DMS153 treated with DMSO at 0.1 percent for 48 hours (cell line): ENCODE data around the gene TLCD1.

Experiments used
- DNase-seq: peaks from one replicate; lab custom pipeline; 2025; ENCODE audit not compliant: unreplicated experiment; lab: John Stamatoyannopoulos, UW

TLCD1 gene

GRCh38 chr17:28726226-28726626 lies at the start of gene TLCD1:
Gene TLCD1 (minus strand): TSS chr17:28726233. CDS start chr17:28726097, 136 bp downstream.
- peak; percentile 43 for DNase-seq

- DNase-seq: no peak
Measured at GRCh38 chr17:28774206-28774605, 48.2 kb upstream of the TLCD1 start.

GRCh38 chr17:28773736-28774135 lies 47.7 kb upstream of the TLCD1 start:
- DNase-seq: no peak

GRCh38 chr17:28765038-28765437 lies 39.0 kb upstream of the TLCD1 start:
- DNase-seq: no peak

GRCh38 chr17:28763804-28764266 lies 37.8 kb upstream of the TLCD1 start:
- DNase-seq: peak; percentile 49

GRCh38 chr17:28763137-28763799 lies 37.2 kb upstream of the TLCD1 start:
- DNase-seq: no peak

- peak; percentile 98 for DNase-seq
Measured at GRCh38 chr17:28760601-28761562, 34.8 kb upstream of the TLCD1 start.

GRCh38 chr17:28759256-28759865 lies 33.3 kb upstream of the TLCD1 start:
- DNase-seq: no peak

GRCh38 chr17:28758411-28759121 lies 32.5 kb upstream of the TLCD1 start:
- no peak for DNase-seq

- no peak for DNase-seq
Measured at GRCh38 chr17:28756049-28756804, 30.2 kb upstream of the TLCD1 start.

- DNase-seq: no peak
Measured at GRCh38 chr17:28755486-28755885, 29.5 kb upstream of the TLCD1 start.

GRCh38 chr17:28751600-28752366 lies 25.8 kb upstream of the TLCD1 start:
- DNase-seq: no peak

- DNase-seq: peak; percentile 86
Measured at GRCh38 chr17:28750178-28751047, 24.4 kb upstream of the TLCD1 start.

GRCh38 chr17:28749516-28750177 lies 23.6 kb upstream of the TLCD1 start:
- no peak for DNase-seq

- DNase-seq: no peak
Measured at GRCh38 chr17:28748852-28749515, 23.0 kb upstream of the TLCD1 start.

GRCh38 chr17:28747801-28748750 lies 22.0 kb upstream of the TLCD1 start:
- no peak for DNase-seq
